GM19463 (cell line): ENCODE results near the gene FGF5.
"Not testable (repeated sequence)": the region's sequence is repeated elsewhere in the genome, so short reads cannot be mapped to it uniquely, and the experiment has no call there.

Experiments
- ATAC-seq: cut with Tn5 transposase; IDR thresholded peaks from one replicate; pipeline ENCODE4 v1.9.1; 2021; ENCODE audit warnings: mild to moderate bottlenecking, moderate library complexity; ENCODE audit not compliant: unreplicated experiment

FGF5 gene

DNA sequence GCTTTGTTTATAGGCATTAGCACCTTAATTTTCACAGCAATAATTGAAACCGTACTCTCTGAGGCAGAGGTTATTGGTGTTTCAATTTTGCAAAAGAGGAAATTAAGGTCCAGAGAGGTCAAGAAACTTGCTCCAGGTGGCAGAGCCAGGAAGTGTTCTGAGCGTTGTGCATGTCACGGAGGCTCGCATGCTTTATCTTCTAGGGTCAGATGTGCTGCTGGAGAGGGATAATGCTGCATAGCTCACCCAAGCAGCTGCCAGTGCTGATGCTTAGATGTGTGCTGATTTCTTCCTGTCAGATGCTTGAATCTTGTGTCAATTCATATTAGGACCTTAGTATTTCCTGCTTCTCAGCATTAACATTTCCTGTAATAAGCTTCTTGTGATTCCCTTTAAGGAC is 13.0 kb upstream of the FGF5 start:
- no peak for ATAC-seq

DNA sequence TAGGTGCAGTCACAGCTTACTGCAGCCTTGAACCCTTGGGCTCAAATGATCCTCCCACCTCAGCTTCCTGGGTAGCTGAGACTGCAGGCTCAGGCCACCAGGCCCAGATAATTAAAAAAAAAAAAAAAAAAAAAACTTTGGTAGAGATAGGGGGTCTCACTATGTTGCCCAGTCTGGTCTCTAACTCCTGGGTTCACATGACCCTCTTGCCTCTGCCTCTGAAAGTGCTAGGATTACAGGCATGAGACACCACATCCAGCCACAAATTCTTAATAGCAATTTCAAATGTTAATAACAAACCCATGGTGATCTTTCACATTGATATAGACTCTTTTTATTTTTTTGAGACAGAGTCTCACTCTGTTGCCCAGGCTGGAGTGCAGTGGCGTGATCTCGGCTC is 12.3 kb upstream of the FGF5 start:
- no peak for ATAC-seq

DNA sequence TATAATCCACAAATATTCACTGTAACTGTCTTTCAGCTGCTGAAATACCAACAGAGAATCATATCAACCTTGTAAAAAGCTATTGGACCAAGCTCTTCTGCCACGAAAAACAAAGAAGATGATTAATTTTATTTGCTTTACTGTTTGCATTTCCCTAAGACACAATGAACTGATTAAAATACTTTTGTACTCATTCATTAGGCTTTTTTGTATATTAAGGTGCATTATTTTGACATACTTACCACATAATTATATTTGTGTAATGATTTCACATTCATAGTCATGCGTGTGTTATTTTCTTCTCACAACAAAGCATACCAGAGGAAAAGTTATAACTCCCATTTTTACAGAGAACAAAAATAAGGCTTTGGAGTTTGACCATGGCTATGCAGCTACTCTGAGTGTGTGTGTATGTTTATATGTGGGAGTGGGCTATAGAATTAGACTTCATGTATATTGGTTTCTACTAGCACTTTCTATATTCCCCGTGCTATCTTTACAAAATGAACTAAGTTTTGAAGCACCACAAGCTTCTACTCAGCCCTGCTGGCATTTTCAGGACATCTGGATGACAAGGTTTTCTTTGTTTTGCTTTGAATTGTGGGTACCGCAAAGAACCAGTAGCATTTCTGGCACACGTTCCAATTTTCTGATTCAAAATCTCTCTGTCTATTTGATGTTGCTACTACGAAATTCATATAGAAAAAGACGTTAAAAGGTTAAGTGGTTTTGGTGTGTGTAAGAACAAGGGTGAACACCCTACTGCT is 11.0 kb upstream of the FGF5 start:
- no peak for ATAC-seq

DNA sequence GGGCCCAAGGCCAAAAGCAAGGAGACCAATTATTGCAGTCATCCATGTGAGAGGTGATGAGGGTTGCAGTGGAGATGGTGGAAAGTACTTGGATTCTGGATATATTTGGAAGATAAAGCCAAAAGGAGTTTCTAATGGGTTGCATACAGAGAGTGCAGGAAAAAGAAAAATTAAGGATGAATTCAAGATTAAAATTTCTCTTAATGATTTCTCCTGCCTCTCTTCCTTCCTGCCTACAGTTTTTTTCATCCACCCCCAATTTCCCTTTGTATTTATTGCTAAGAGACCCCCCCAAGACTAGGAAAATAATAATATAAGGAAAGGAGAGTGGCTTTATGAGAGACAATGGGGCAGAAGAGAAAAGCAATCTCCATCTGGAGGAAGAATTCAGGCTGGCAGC is 8.6 kb upstream of the FGF5 start:
- ATAC-seq: no peak

DNA sequence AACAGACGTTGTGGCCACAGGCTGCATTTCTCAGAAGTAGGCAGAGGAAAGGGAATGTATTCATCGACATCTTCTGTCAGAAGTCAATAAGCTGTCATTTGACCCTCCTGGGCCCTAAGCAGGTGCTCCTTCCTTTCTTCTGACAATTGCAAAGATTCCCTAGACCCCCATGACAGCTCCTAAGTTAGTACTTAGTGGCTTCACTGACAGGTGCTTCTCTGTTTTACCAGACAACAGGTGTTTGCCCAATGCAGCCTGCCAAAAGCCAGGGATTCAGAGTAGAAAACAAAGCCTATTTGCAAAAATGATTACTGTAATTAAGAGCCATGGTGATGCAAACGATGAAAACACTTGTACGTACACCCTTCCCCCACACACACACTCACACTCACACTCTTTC is 7.5 kb upstream of the FGF5 start:
- ATAC-seq: no peak

DNA sequence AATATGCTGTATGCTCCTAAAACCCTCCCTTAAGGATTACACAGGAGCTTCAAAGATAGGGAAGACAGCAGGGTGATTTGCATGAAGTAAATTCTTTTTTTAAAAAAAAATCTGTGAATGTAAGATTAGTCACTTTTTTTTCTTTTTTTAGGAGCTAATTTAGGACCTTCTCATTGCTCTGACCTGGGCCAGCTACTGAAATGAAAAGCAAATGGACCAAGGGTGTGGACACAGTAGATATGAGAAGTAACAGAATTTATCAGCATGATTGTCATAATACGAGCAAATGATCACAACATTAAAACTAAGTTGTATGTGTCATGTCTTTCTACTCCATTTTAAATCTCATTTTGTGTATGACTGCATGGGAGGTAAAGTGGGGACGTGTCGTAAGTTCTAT is 6.6 kb upstream of the FGF5 start:
- no peak for ATAC-seq

DNA sequence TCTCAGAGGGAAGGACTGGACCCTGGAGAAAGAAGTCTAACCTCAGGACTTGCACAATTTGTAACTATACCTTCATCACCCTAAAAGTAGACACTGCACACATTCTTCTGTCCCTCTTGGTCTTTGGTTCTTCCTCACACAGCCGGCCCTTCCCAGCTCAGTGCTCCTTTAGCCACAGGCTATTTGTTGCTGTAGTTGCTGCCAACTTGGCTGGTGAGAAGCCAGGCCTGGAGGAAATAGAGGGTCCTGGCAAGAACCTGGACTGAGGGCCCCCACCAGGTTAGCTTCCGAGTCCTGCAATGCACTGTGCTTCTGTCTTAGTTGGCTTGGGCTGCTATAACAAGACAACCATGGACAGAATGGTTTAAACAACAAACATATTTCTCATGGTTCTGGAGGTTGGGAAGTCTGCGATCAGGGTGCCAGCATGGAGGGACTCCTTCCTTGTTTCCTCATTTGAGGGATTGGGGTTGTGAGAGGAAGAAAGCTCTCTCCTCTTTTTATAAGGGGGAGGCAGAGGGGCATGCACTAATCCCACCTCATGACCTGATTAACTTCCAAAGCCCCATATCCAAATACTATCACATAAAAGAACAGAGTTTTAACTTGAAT is 4.4 kb upstream of the FGF5 start:
- no peak for ATAC-seq

DNA sequence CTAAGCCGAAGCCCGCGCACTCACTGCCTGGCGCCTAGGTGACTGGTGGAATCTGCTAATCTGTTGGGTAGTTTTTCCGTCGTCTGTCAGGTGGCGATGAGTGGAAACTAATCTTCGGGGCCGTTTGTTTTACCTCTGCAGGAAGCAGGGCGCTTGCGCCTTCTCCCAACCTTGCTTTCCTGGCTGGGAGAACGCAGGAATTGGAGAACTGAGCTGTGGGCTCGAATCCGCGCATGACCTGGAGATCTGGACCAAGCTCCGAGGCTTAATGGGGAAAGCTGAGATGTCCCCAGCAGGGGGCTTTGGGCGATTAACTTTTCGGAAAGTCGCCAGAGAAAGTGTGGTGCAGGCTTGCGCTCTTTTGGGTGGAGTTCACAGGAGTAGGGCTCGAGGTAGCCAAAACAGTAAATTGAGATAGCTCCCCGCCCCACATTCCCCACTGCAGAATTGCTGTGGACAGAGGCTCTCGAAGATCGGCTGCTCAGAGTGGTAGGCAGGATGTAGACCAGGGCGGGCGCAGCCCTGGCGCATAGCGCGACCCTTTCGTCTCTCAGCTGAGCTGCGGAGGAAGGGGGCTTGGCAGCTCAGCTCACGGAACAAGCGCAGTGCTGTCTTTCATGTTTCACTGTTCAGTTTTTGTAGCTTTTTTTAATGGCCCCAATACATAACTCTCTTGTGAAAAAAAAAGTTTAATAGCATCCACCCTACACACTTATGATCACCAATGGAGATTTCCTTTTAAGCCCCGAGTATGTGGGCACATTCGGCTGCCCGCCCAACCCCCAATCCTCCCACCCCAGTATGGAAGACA is 2.7 kb upstream of the FGF5 start:
- ATAC-seq: no peak

DNA sequence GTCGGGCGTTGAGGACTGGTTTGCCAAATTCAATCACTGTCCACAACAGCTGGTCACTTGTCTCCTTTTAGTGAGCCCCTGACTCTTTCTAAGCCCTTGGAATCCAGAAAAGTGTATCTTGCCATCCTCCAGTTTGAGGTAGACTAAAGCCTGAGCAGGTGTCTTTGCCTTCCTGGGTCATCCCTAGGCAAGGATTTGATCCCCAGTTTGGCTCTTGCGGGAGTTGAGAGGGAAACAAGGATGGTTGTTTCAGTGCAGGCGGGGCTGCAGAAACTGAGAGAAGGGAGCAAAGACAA is 2.2 kb upstream of the FGF5 start:
- no peak for ATAC-seq

DNA sequence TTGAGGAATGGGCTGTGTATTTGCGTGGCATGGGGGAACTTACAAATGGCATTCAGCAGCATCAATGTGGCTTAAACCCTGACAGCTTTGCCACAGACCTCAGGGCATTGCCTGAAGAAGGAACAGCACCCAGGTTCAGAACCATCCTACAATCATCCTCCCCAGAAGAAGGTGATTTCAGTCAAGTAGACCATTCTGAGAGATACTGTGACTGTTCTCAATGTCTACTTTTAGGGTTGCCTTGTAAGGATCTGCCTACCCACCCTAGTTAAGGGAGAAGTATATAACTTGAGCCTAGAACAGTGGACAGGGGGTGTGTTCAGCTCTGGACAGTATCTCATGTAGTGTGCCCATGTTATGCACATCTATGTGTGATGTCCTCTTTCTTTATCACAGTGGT is 1.6 kb upstream of the FGF5 start:
- no peak for ATAC-seq

DNA sequence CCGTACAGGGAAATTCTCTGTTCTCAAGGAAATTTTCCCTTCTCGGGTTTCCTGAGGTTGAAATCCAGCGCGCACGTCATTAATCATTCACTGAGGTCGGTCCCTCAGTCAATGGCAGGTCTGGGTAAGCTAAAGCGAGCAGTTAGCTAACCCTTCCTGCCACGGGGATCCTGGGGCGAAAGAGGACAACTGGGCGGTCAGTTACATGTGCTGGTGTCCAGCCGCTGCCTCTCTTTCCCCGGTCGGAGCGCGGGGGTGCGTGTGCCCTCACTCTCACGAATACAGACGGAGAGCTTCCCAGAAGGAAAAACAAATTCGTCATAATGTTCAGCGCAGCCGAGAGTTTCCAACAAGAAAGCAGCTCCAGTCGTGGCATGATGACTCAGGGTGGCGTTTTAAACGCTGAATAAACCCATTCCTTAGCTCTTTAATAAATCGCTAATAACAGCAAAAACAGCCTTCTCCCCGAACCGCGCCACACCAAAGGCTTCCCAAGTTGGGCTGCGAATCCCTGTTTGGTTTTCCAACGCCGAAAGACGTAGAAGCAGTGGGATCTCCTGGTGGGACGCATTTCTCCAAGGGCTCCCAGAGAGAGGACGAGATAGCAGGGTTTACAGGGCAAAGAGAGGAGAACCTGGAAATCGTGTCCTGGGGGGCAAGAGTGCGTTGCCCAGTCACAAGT is 752 bp upstream of the FGF5 start:
- no peak for ATAC-seq

DNA sequence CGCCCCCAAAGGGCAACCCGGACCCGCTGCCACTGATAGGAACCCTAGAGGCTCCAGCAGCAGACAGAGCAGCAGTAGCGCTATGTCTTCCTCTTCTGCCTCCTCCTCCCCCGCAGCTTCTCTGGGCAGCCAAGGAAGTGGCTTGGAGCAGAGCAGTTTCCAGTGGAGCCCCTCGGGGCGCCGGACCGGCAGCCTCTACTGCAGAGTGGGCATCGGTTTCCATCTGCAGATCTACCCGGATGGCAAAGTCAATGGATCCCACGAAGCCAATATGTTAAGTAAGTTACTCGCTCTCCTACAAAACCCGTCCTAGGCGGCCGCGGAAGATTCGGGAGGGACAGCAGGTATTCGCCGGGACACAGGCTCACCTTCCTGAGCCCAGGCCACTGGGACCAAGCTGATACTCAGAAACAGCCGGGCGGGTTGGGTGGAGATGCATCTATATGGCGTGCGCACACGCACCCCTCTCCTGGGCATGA is 477 bp downstream of the FGF5 start:
- no peak for ATAC-seq

DNA sequence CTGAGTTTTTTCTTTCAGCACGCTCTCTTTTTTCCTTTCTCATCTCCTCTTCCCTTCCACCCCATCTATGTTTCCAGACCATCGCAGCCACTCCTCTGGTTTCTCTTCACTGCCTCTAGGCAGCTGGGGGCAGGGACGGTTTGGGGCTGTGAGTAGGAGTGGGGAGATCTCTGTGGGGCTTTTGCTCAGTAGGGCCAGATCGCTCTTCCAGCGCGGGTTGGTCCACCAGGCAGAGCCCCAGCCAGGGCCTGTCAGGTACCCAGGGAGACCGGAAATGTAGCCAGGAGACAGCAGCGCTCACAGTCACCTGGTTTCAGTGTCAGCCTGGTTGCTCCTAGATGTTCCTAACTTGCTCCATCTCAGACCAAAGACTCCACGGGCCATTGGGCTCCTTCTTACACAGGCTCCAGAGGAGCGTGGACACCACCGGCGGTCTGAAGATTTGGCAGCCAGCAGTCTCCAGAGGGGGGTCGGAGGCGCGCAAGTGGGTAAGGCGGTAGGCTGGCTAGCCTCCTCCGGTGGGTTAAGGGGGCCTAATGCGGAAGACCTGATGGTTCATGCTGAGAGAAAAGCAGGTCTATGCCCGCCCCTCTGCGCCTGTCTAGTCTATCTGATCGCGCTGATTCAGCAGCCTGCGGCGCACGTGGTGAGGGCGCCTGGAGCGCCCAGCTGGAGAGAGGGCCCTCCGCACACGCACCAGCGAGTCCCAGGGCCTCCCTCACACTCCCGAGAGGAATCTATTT is 1.8 kb downstream of the FGF5 start:
- ATAC-seq: no peak

DNA sequence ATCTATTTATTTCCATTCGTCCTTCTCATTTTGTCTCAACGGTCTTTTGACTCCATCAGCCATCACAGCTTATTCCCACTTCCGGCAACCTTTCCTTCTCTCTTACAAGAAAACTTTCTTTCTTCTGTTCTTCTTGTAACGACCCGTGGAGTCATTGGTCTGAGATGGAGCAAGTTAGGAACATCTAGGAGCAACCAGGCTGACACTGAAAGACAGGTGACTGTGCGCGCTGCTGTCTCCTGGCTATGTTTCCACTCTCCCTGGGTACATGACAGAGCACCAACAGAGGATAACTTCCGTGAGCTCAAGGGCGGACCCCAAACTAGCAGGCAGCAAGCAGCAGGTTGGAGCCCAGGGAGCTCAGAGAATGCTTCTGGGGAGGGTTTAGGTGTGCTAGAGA is 2.5 kb downstream of the FGF5 start:
- ATAC-seq: no peak

DNA sequence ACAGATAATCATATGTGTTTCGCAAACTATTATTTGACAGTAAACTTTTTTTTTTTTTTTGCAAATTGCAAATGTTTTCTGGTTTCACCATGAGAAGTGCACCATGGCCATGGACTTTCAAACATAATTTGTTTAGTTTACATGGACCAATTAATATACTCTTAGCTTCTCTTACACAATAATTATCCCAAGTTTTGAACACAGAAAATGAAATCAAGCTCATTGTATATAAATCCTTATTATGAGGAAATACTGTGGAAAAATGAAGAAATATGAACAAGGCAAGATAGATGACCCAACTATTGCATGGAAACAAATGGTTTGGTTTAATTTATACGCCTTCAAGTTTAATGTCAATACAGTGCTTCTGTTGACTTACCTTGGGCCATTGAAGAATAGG is 3.9 kb downstream of the FGF5 start:
- ATAC-seq: no peak

DNA sequence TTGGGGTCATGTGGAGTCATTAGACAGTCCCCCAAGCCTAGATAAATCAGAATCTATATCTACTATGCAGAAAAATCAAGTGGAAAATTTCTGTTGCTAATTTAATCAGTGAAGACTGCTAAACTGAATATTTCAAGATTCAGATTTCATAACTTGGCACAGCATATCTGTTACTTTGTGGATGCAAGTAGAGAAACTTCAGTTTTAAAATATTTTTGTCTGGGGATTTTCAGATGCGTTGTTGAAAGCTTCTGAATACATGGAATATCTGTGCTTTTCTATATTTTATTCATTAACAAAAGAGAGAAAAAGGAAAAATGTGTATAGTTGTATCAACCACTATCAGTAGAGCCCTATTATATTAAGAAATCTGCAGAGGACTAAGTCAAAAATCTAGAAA is 4.4 kb downstream of the FGF5 start:
- no peak for ATAC-seq

DNA sequence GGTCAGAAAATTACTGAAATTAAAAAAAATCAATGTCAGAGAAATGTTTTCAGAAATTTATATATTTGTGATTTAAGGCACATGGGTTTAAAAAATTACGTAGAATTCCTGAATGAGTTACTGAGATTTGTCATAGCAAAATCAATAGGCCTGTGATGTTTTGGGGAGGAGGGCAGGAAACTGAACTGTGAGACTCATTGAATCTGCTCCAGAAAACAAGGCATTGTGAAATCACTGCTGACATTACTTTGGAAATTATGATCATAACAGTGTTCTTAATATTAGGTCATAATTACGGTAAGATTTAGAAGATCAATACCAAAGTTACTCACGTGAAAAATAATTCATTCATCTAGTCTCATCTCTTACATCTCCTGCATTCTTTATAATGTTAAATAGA is 5.3 kb downstream of the FGF5 start:
- no peak for ATAC-seq

DNA sequence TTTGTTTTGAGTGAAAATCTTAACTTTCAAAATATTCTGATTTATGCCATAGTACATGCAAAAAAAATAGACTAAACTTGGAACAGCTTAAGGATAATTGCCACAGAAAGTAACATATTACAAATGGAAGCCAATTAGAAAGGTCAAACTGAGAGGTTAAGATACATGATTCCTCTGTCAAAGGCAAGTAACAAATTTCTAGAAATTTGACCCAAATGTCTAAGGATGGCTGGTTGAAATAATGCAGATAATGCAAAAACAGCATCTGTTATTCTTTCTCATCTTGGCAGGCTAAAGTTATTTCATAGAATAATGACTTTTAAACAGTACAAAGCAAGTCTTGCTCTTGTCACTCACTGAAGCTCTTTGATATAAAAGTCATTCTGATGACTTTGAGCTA is 10.5 kb downstream of the FGF5 start:
- ATAC-seq: no peak

DNA sequence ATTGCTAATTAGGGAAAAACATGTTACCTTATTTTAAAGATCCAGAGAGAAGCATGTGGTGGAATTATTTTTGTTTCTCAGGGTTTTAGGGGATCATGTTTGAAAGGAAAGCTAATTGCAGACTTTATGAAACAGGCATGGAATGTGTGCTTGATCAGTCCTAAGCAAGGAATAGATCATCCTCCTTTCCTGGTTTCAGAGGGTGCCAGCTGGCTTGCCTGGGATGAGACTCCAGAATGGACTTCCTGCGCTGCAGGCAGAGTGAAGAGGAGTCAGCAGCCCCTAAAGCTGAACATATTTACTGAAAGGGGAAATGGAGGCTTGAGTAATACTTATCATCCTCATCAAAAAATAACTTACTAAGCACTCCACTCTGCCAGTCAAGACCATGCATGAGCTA is 13.3 kb downstream of the FGF5 start:
- no peak for ATAC-seq

DNA sequence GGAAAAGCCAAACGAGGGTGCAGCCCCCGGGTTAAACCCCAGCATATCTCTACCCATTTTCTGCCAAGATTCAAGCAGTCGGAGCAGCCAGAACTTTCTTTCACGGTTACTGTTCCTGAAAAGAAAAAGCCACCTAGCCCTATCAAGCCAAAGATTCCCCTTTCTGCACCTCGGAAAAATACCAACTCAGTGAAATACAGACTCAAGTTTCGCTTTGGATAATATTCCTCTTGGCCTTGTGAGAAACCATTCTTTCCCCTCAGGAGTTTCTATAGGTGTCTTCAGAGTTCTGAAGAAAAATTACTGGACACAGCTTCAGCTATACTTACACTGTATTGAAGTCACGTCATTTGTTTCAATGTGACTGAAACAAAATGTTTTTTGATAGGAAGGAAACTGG is 20.0 kb downstream of the FGF5 start:
- ATAC-seq: no peak

DNA sequence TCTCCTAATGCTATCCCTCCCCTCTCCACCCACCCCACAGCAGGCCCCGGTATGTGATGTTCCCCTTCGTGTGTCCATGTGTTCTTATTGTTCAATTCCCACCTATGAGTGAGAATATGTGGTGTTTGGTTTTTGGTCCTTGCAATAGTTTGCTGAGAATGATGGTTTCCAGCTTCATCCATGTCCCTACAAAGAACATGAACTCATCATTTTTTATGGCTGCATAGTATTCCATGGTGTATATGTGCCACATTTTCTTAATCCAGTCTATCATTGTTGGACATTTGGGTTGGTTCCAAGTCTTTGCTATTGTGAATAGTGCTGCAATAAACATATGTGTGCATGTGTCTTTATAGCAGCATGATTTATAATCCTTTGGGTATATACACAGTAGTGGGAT is 24.2 kb downstream of the FGF5 start:
- ATAC-seq: not testable (repeated sequence)
